Measurements from ENCODE around the gene CRADD. TPM values are rescaled to one million over a fixed set of nuclear protein-coding genes. Genes with fewer than 3 reads are reported as not detected.

The CRADD gene
- total and polyA plus RNA-seq, 2 donors (not counting 3 experiments of a cell fraction or from before 2014, with no cell fraction given) = 11.7 to 14.5 TPM

DNA sequence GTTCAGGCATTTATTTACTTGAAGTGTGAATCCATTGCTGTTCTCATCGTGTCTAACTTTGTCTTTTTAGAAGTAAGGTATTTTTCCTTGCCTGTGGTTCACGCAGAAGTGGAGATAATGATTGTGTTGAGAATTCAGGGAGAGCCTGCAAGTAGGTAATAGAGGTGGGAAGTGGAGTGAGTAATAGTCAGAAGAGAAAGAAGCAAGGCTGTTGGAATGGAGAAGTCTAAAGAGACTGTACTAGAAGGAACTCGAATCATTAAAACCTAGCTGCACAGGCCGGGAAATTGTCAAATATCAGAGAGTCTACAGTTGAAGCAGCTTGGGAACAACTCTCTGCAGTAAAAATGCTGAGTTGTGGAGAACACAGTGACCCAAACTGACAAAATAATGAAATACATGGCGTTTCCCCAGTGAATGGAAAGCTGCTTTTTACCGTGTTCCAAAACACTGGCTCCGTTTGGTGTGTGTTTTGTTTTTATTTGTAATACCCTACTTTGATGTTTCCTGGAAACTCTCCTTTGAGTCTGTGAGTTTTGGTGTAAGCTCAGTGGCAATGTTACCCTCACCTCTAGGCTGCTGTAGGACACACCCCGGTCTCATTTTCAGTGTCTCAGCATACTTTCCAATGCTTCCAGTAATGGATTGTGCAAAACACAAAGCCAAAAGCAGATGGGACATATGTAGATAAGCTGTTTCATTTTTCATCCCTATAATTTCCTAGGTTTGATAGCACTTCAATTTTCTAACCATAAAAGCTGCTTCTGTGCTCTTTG lies 146.6 kb downstream of the CRADD start:
- no peak for DNase-seq (ENCODE audit: low read depth, low spot score)
- POLR2A ChIA-PET = no interaction called here
- H3K79me2 ChIP-seq (ENCODE audit: control insufficient read depth, insufficient read depth, low read length) = no peaks in the 10 kb centered on the region
- dilution Hi-C loops (cut with MboI; ENCODE audit: extremely low pct_ligation_motif_present, low sequenced_read_pairs) = no loop called here
- no peak overlapping the region for H2AFZ ChIP-seq (ENCODE audit: low read depth, low read length)
- no peak overlapping the region for H3K4me2 ChIP-seq (ENCODE audit: insufficient read depth, low read length)
- H3K9ac ChIP-seq (replicated peaks; ENCODE audit: extremely low read depth, insufficient read depth, low read length) = no peak overlapping the region
- no peak for TF ChIP-seq MYC (IDR thresholded peaks at IDR 0.05; ENCODE audit: low read depth, low read length)
- FAIRE-seq = no peak
- no peaks in the 10 kb centered on the region for H3K9me3 ChIP-seq (replicated peaks; ENCODE audit: control insufficient read depth, insufficient read depth, low read length)
- CTCF ChIA-PET = interaction anchor here (1.0 to 1.7 kb wide), 4 partner anchors 8 to 57 kb away, joined by 3 to 5 read pairs (median 3); no protein-coding TSS in a partner anchor
- H3K4me1 ChIP-seq (ENCODE audit: control insufficient read depth, extremely low read depth, insufficient read depth, low read length) = no peaks in the 10 kb centered on the region
- no TSS peak for BruUV-seq (replicated peaks)
- no peak overlapping the region for H3K27ac ChIP-seq (ENCODE audit: insufficient read depth, low read depth, low read length)
- no peaks in the 10 kb centered on the region for H3K9me1 ChIP-seq (replicated peaks; ENCODE audit: control insufficient read depth, extremely low read depth, insufficient read depth, low read length)
- H3K4me3 ChIP-seq (replicated peaks in 1 of 3; ENCODE audit: insufficient read depth in 1 of 3, low read depth in 1 of 3, low read length in 3 of 3) = no peak overlapping the region
- intact Hi-C loops (cut with micrococcal nuclease) = no loop called here
- no peaks in the 10 kb centered on the region for H3K27me3 ChIP-seq (ENCODE audit: control insufficient read depth in 2 of 2, insufficient read depth in 2 of 2, low read length in 2 of 2)
- no peaks in the 10 kb centered on the region for H4K20me1 ChIP-seq (replicated peaks; ENCODE audit: control insufficient read depth, extremely low read depth, insufficient read depth, low read length)
- H3K36me3 ChIP-seq (ENCODE audit: control insufficient read depth in 2 of 2, extremely low read depth in 1 of 2, insufficient read depth in 2 of 2, low read length in 2 of 2) = no peaks in the 10 kb centered on the region

DNA sequence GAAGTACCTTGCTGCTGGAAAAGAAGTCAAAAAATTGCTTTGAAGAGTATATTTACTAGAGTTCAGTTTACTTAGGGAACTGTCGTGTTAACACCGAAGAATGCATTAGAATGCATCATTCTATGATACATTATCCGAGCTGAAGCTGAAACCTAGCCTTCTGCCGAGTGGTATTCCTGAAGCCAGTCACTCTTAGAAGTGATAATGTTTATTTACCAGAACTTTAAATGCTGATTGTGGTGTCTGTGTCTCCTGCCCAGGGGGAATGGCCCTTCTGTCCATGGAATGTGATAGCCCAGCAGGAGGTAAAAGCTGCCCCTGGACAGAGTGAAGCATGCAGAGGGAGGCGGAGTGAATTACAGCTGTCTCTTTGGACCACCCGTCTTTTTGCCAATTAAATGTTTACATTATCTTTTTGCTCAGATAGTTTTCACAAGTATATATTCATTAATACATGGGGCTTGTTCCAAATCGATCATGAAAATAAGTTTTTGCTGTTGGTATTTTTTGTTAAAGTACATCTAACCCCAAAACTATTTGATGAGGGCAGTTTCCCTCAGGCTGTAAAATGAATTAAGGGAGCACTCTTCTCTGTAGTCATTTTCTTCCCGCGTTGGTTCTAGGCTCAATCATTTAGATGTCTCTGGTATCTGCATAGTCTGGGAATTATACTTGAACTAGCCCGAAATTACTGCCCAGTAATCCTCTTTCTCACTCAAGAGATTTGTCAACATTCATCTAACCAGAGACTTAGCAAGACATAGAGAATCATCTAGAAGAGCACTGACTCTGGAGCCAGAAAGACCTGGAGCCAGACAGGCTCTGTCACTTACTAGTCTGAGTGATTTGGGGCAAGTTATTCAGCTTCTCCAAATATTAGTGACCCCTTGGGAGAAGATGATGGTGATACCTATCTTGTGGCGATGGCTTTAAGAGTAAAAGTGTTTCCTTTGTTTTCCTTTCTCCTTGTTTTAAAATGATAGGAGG lies 147.6 kb downstream of the CRADD start:
- H2AFZ ChIP-seq (ENCODE audit: low read depth, low read length) = no peak overlapping the region
- FAIRE-seq (no peak), DNase-seq (ENCODE audit: low read depth, low spot score) (no peak)
- no TSS peak for BruUV-seq (replicated peaks)
- H3K4me2 ChIP-seq (ENCODE audit: insufficient read depth, low read length) = no peak overlapping the region
- H4K20me1 ChIP-seq (replicated peaks; ENCODE audit: control insufficient read depth, extremely low read depth, insufficient read depth, low read length) = no peaks in the 10 kb centered on the region
- no peak overlapping the region for H3K9ac ChIP-seq (replicated peaks; ENCODE audit: extremely low read depth, insufficient read depth, low read length)
- dilution Hi-C loops (cut with MboI; ENCODE audit: extremely low pct_ligation_motif_present, low sequenced_read_pairs) (no loop called here), intact Hi-C loops (cut with micrococcal nuclease) (no loop called here)
- H3K4me3 ChIP-seq (replicated peaks in 1 of 3; ENCODE audit: insufficient read depth in 1 of 3, low read depth in 1 of 3, low read length in 3 of 3) = no peak overlapping the region
- H3K4me1 ChIP-seq (ENCODE audit: control insufficient read depth, extremely low read depth, insufficient read depth, low read length) = no peaks in the 10 kb centered on the region
- H3K36me3 ChIP-seq (ENCODE audit: control insufficient read depth in 2 of 2, extremely low read depth in 1 of 2, insufficient read depth in 2 of 2, low read length in 2 of 2) = no peaks in the 10 kb centered on the region
- no peaks in the 10 kb centered on the region for H3K9me1 ChIP-seq (replicated peaks; ENCODE audit: control insufficient read depth, extremely low read depth, insufficient read depth, low read length)
- no peaks in the 10 kb centered on the region for H3K27me3 ChIP-seq (ENCODE audit: control insufficient read depth in 2 of 2, insufficient read depth in 2 of 2, low read length in 2 of 2)
- ChIA-PET CTCF (interaction anchor here (1.0 to 1.7 kb wide), 4 partner anchors 9 to 58 kb away, joined by 3 to 5 read pairs (median 3); no protein-coding TSS in a partner anchor), POLR2A (no interaction called here)
- no peak overlapping the region for H3K27ac ChIP-seq (ENCODE audit: insufficient read depth, low read depth, low read length)
- H3K79me2 ChIP-seq (ENCODE audit: control insufficient read depth, insufficient read depth, low read length) = no peaks in the 10 kb centered on the region
- TF ChIP-seq JUN (IDR thresholded peaks at IDR 0.05; ENCODE audit: borderline replicate concordance, insufficient read depth, insufficient read length, low read depth) (no peak), POLR2A (IDR thresholded peaks at IDR 0.05; ENCODE audit: low read depth, low read length) (no peak), GATA2 (IDR thresholded peaks at IDR 0.05; ENCODE audit: insufficient read depth, insufficient read length, low read depth, low read length) (no peak), FOS (IDR thresholded peaks at IDR 0.05; ENCODE audit: borderline replicate concordance, insufficient read depth, low read length) (no peak), EZH2 (IDR thresholded peaks at IDR 0.05; ENCODE audit: borderline replicate concordance, low read depth, low read length, severe bottlenecking) (no peak), MYC (IDR thresholded peaks at IDR 0.05; ENCODE audit: low read depth, low read length) (no peak), POLR2AphosphoS5 (IDR thresholded peaks at IDR 0.05; ENCODE audit: insufficient read depth, low read depth, low read length) (no peak)
- TF ChIP-seq, protein P1, sequence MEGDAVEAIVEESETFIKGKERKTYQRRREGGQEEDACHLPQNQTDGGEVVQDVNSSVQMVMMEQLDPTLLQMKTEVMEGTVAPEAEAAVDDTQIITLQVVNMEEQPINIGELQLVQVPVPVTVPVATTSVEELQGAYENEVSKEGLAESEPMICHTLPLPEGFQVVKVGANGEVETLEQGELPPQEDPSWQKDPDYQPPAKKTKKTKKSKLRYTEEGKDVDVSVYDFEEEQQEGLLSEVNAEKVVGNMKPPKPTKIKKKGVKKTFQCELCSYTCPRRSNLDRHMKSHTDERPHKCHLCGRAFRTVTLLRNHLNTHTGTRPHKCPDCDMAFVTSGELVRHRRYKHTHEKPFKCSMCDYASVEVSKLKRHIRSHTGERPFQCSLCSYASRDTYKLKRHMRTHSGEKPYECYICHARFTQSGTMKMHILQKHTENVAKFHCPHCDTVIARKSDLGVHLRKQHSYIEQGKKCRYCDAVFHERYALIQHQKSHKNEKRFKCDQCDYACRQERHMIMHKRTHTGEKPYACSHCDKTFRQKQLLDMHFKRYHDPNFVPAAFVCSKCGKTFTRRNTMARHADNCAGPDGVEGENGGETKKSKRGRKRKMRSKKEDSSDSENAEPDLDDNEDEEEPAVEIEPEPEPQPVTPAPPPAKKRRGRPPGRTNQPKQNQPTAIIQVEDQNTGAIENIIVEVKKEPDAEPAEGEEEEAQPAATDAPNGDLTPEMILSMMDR (IDR thresholded peaks at IDR 0.05; ENCODE audit: extremely low read depth in 1 of 2, insufficient read depth in 1 of 2, low read depth in 1 of 2, low read length in 2 of 2) = no peak
- TF ChIP-seq, protein P2, sequence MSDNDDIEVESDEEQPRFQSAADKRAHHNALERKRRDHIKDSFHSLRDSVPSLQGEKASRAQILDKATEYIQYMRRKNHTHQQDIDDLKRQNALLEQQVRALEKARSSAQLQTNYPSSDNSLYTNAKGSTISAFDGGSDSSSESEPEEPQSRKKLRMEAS (IDR thresholded peaks at IDR 0.05; ENCODE audit: insufficient read depth, insufficient read length) = no peak
- no peaks in the 10 kb centered on the region for H3K9me3 ChIP-seq (replicated peaks; ENCODE audit: control insufficient read depth, insufficient read depth, low read length)
